Measurements from ENCODE around the gene KIF25.

Gene KIF25

DNA sequence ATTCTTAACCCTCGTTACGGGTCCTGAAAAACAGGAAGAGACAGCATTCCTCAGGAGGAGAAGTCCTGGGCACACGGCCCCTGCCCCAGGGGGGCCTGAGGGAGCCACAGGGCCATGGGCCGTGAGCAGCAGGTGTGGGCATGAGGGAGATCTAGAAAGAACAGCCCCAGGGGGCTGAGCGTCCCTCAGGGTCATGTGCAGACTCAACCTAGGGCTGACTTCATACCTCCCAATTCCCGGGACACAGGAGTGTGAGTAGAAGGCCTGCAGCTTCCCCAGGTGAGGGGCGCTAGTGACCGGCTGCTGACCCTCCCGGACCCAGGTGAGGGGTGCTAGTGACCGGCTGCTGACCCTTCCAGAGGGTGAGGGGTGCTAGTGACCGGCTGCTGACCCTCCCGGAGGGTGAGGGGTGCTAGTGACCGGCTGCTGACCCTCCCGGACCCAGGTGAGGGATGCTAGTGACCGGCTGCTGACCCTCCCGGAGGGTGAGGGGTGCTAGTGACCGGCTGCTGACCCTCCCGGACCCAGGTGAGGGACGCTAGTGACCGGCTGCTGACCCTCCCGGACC, 46.5 kb downstream of the KIF25 start:
- no peaks in the 10 kb centered on the region for H4K20me1 ChIP-seq (ENCODE audit: insufficient read depth, low read length, poor library complexity, severe bottlenecking)
- no peaks in the 10 kb centered on the region for H3K79me2 ChIP-seq (ENCODE audit: insufficient read depth, low read length)
- no peak for TF ChIP-seq CTCF (conservative IDR thresholded peaks at IDR 0.05; ENCODE audit: low read length)
- no peak for TF ChIP-seq EZH2phosphoT487 (IDR thresholded peaks at IDR 0.05; ENCODE audit: borderline replicate concordance)
- no peaks in the 10 kb centered on the region for H3F3A ChIP-seq (ENCODE audit: low read depth)
- H3K4me2 ChIP-seq (ENCODE audit: low read depth, low read length, poor library complexity, severe bottlenecking): no peak overlapping the region
- no peak overlapping the region for H2AFZ ChIP-seq (ENCODE audit: low read length)
- no peaks in the 10 kb centered on the region for H3K36me3 ChIP-seq (ENCODE audit: insufficient read depth, low read length)
- H3K9me3 ChIP-seq (ENCODE audit: insufficient read depth, low read depth, low read length): peaks cover 15% of the 10 kb centered on the region; the same call in 1 of the 2 replicates
- H3K9me2 ChIP-seq (replicated peaks; ENCODE audit: low read depth, low read length): no peaks in the 10 kb centered on the region
- H3K27me3 ChIP-seq (ENCODE audit: insufficient read depth, low read length, poor library complexity, severe bottlenecking): no peaks in the 10 kb centered on the region
- H3K9ac ChIP-seq (ENCODE audit: low read depth, low read length, poor library complexity, severe bottlenecking): no peak overlapping the region
- H3K4me1 ChIP-seq (ENCODE audit: insufficient read depth, low read length, poor library complexity, severe bottlenecking): no peaks in the 10 kb centered on the region
- H3K4me3 ChIP-seq (ENCODE audit: low read length, poor library complexity, severe bottlenecking): no peak overlapping the region

DNA sequence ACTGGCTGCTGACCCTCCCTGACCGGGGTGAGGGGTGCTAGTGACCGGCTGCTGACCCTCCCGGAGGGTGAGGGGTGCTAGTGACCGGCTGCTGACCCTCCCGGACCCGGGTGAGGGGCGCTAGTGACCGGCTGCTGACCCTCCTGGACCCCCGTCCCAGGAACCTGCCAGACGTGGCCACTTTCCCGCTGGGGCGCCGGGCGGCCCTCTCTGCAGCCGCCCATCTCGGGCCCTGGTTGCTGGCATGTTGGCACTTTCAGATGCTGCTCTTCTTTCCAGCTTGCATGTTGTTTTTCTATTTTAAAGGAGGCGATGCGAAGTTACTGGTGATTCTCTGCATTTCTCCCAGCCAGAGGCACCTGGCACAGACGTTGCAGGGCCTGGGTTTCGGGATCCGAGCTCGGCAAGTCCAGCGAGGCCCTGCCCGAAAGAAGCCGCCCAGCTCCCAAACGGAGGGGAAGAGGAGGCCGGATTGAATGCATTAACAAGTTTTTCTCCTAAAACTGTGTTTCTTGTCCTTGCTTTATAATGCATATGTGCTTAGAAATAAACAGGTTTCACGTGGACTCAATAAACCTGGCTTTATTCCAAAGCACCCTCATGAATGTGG, 47.2 kb downstream of the KIF25 start:
- no peaks in the 10 kb centered on the region for H4K20me1 ChIP-seq (ENCODE audit: insufficient read depth, low read length, poor library complexity, severe bottlenecking)
- no peak overlapping the region for H3K4me3 ChIP-seq (ENCODE audit: low read length, poor library complexity, severe bottlenecking)
- H3K9me3 ChIP-seq (ENCODE audit: insufficient read depth, low read depth, low read length): peaks cover 11% of the 10 kb centered on the region; the same call in 1 of the 2 replicates
- no peak overlapping the region for H3K9ac ChIP-seq (ENCODE audit: low read depth, low read length, poor library complexity, severe bottlenecking)
- H3K79me2 ChIP-seq (ENCODE audit: insufficient read depth, low read length): no peaks in the 10 kb centered on the region
- no peak overlapping the region for H2AFZ ChIP-seq (ENCODE audit: low read length)
- no peaks in the 10 kb centered on the region for H3K4me1 ChIP-seq (ENCODE audit: insufficient read depth, low read length, poor library complexity, severe bottlenecking)
- H3F3A ChIP-seq (ENCODE audit: low read depth): no peaks in the 10 kb centered on the region
- no peaks in the 10 kb centered on the region for H3K36me3 ChIP-seq (ENCODE audit: insufficient read depth, low read length)
- no peak for TF ChIP-seq EZH2phosphoT487 (IDR thresholded peaks at IDR 0.05; ENCODE audit: borderline replicate concordance)
- TF ChIP-seq CTCF (conservative IDR thresholded peaks at IDR 0.05; ENCODE audit: low read length): no peak
- H3K27me3 ChIP-seq (ENCODE audit: insufficient read depth, low read length, poor library complexity, severe bottlenecking): no peaks in the 10 kb centered on the region
- no peak overlapping the region for H3K4me2 ChIP-seq (ENCODE audit: low read depth, low read length, poor library complexity, severe bottlenecking)
- no peaks in the 10 kb centered on the region for H3K9me2 ChIP-seq (replicated peaks; ENCODE audit: low read depth, low read length)

DNA sequence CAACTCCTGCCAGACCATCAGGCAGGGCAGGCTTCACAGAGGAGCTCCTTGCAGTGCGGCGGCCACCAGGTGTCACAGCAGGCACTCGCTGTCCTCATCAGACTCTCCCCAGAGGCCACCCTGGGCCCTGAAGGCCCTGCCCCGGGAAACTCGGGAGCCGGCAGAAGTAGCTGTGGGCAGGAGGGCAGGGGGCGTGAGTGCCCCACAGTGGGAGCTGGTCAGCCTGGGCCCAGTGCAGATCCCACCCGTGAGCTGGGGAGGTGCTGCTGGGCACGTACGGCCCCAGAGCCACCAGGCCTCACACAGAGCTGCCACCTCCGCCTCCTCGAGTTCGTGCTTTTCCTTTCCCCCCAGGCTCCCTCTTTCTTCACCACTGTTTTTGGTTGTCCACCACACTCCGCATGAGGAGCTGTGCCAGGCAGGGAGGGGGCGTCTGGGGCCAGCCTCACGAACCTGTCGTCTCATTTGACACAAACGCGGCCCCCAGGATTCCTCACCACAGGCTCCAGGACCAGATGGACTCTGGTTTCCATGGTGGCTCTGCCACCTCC, 47.7 kb downstream of the KIF25 start:
- no peaks in the 10 kb centered on the region for H4K20me1 ChIP-seq (ENCODE audit: insufficient read depth, low read length, poor library complexity, severe bottlenecking)

More for the DNA sequence above, 47.7 kb downstream of the KIF25 start:
- Histone ChIP-seq H3F3A (ENCODE audit: low read depth) (no peaks in the 10 kb centered on the region), H3K9me2 (replicated peaks; ENCODE audit: low read depth, low read length) (no peaks in the 10 kb centered on the region), H3K4me3 (ENCODE audit: low read length, poor library complexity, severe bottlenecking) (no peak overlapping the region), H2AFZ (ENCODE audit: low read length) (no peak overlapping the region), H3K79me2 (ENCODE audit: insufficient read depth, low read length) (no peaks in the 10 kb centered on the region), H3K36me3 (ENCODE audit: insufficient read depth, low read length) (no peaks in the 10 kb centered on the region), H3K4me1 (ENCODE audit: insufficient read depth, low read length, poor library complexity, severe bottlenecking) (no peaks in the 10 kb centered on the region), H3K4me2 (ENCODE audit: low read depth, low read length, poor library complexity, severe bottlenecking) (no peak overlapping the region), H3K9me3 (ENCODE audit: insufficient read depth, low read depth, low read length) (peaks cover 10% of the 10 kb centered on the region; the same call in 1 of the 2 replicates), H3K9ac (ENCODE audit: low read depth, low read length, poor library complexity, severe bottlenecking) (no peak overlapping the region), H3K27me3 (ENCODE audit: insufficient read depth, low read length, poor library complexity, severe bottlenecking) (no peaks in the 10 kb centered on the region)
- TF ChIP-seq EZH2phosphoT487 (IDR thresholded peaks at IDR 0.05; ENCODE audit: borderline replicate concordance) (no peak), CTCF (conservative IDR thresholded peaks at IDR 0.05; ENCODE audit: low read length) (no peak)

Data from Loucy (cell line).